HepG2 (cell line): ENCODE results near the gene TSC22D2.

Source experiments
- BRCA1 ChIP-seq: sonication (generic); formaldehyde crosslinking; IDR thresholded peaks from 2 replicates; pipeline ENCODE4 v1.4.0; 2020; ENCODE audit warnings: missing genetic modification reagents
- EZH2 ChIP-seq: conservative IDR thresholded peaks from 2 replicates; pipeline ENCODE4 v1.6.1; 2012; ENCODE audit warnings: mild to moderate bottlenecking, low read depth, low read length, moderate library complexity
- JUND ChIP-seq: sonication (generic); formaldehyde crosslinking; IDR thresholded peaks from 2 replicates; pipeline ENCODE4 v1.8.0; 2022; ENCODE audit warnings: mild to moderate bottlenecking, missing genetic modification reagents
- MTF1 ChIP-seq: sonication (generic); formaldehyde crosslinking; IDR thresholded peaks from 2 replicates; pipeline ENCODE4 v1.5.0; 2020; ENCODE audit warnings: missing genetic modification reagents
- TP53 ChIP-seq: sonication (generic); formaldehyde crosslinking; conservative IDR thresholded peaks from 2 replicates; pipeline ENCODE4 v1.4.0; 2020; ENCODE audit warnings: missing genetic modification reagents
- ZKSCAN8 ChIP-seq: IDR thresholded peaks from 2 replicates; pipeline ENCODE4 v1.6.1; 2016; ENCODE audit warnings: borderline replicate concordance, missing genetic modification reagents, missing compliant biosample characterization
- TF ChIP-seq, protein P1 (sequence below): sonication (generic); formaldehyde crosslinking; IDR thresholded peaks from 2 replicates; pipeline ENCODE4 v1.5.0; 2020; ENCODE audit warnings: mild to moderate bottlenecking, missing genetic modification reagents, moderate library complexity

DNA sequence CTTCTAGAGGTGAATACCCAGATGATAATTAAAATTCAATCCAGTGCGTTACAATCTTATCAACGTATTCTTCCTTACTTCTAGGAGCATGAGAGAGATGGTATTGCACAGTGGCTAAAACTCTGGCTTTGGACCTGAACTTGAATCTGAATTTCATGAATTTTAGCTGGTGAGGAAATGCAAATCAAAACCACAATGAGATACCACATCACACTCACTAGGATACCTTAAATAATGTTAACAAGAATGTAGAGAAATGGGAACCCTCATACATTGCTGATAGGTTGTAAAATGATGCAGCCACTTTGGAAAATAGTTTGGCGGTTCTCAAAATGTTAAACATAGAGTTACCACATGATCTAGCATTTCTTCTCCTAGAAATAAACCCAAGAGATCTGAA lies 47.1 kb upstream of the TSC22D2 start:
- TF ChIP-seq TP53 (CRISPR knock-in tag), result no peak
- TF ChIP-seq BRCA1 (CRISPR knock-in tag), result no peak
- no peak for TF ChIP-seq EZH2
- TF ChIP-seq, protein P1, sequence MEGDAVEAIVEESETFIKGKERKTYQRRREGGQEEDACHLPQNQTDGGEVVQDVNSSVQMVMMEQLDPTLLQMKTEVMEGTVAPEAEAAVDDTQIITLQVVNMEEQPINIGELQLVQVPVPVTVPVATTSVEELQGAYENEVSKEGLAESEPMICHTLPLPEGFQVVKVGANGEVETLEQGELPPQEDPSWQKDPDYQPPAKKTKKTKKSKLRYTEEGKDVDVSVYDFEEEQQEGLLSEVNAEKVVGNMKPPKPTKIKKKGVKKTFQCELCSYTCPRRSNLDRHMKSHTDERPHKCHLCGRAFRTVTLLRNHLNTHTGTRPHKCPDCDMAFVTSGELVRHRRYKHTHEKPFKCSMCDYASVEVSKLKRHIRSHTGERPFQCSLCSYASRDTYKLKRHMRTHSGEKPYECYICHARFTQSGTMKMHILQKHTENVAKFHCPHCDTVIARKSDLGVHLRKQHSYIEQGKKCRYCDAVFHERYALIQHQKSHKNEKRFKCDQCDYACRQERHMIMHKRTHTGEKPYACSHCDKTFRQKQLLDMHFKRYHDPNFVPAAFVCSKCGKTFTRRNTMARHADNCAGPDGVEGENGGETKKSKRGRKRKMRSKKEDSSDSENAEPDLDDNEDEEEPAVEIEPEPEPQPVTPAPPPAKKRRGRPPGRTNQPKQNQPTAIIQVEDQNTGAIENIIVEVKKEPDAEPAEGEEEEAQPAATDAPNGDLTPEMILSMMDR (CRISPR knock-in tag), result no peak
- no peak for TF ChIP-seq ZKSCAN8
- TF ChIP-seq MTF1 (CRISPR knock-in tag), result no peak
- no peak for TF ChIP-seq JUND
